ENCODE results near the gene ZSCAN22. TPM values are rescaled to one million over a fixed set of nuclear protein-coding genes. Genes with fewer than 3 reads are reported as not detected.

The ZSCAN22 gene
- total RNA-seq, 1 experiment from 2014 or later = 3.2 TPM

- TF ChIP-seq FOXK1 (CRISPR knock-in tag; IDR thresholded peaks at IDR 0.05) (peak; percentile 89), MLX (CRISPR knock-in tag; IDR thresholded peaks at IDR 0.05) (0 out of 2 replicates have a peak, but pooled peaks have one; percentile 68), FOXP1 (CRISPR knock-in tag; IDR thresholded peaks at IDR 0.05; ENCODE audit: borderline replicate concordance) (peak; percentile 87), SMAD3 (CRISPR knock-in tag; IDR thresholded peaks at IDR 0.05; ENCODE audit: borderline replicate concordance) (no peak), ZNF416 (CRISPR knock-in tag; IDR thresholded peaks at IDR 0.05) (peak; percentile 72; the same call in 1 of the 2 replicates), MAX (CRISPR knock-in tag; IDR thresholded peaks at IDR 0.05) (peak; percentile 89), USF2 (CRISPR knock-in tag; IDR thresholded peaks at IDR 0.05) (peak; percentile 68), PRRX2 (CRISPR knock-in tag; IDR thresholded peaks at IDR 0.05) (no peak), TEAD1 (CRISPR knock-in tag; IDR thresholded peaks at IDR 0.05) (0 out of 2 replicates have a peak, but pooled peaks have one; percentile 56), TCF7 (CRISPR knock-in tag; IDR thresholded peaks at IDR 0.05; ENCODE audit: low read depth) (peak; percentile 87)
Observed at GRCh38 chr19:58380662-58381459, 54.1 kb downstream of the ZSCAN22 start, which contains the start of gene ZNF837 (continued).

GRCh38 chr19:58381460-58382212 is 54.8 kb downstream of the ZSCAN22 start:
- POLR2A ChIA-PET = interaction anchor here (0.7 kb wide), 1 partner anchor 18 kb away, joined by 3 read pairs; no protein-coding TSS in a partner anchor
- no peak for ATAC-seq
- peak overlapping the region; percentile 85 for H3K4me3 Mint-ChIP-seq

GRCh38 chr19:58382997-58383603 is 56.3 kb downstream of the ZSCAN22 start:
- Mint-ChIP-seq H3K9me3 (no peaks in the 10 kb centered on the region), H3K27ac (no peak overlapping the region), H3K4me1 (peaks cover 17% of the 10 kb centered on the region), H3K4me3 (peak overlapping the region; percentile 38; the same call in 1 of the 2 replicates), H3K36me3 (peaks cover 10% of the 10 kb centered on the region), H3K27me3 (ENCODE audit: low read depth) (no peaks in the 10 kb centered on the region)
- no peak for ATAC-seq
- ChIA-PET POLR2A (no interaction called here), CTCF (no interaction called here)
- no peak for DNase-seq (ENCODE audit: low spot score)
- TF ChIP-seq ZNF396 (CRISPR knock-in tag; IDR thresholded peaks at IDR 0.05; ENCODE audit: borderline replicate concordance) (no peak), JAZF1 (CRISPR knock-in tag; IDR thresholded peaks at IDR 0.05) (no peak), SP1 (CRISPR knock-in tag; conservative IDR thresholded peaks at IDR 0.05) (no peak), ZBTB21 (CRISPR knock-in tag; IDR thresholded peaks at IDR 0.05; ENCODE audit: borderline replicate concordance) (no peak), E2F1 (CRISPR knock-in tag; IDR thresholded peaks at IDR 0.05) (no peak), SMAD3 (CRISPR knock-in tag; IDR thresholded peaks at IDR 0.05; ENCODE audit: borderline replicate concordance) (no peak), JUN (CRISPR knock-in tag; IDR thresholded peaks at IDR 0.05) (no peak), NR2C2 (CRISPR knock-in tag; IDR thresholded peaks at IDR 0.05) (no peak), ZNF317 (CRISPR knock-in tag; IDR thresholded peaks at IDR 0.05; ENCODE audit: borderline replicate concordance, low read depth) (no peak), HMGXB4 (CRISPR knock-in tag; IDR thresholded peaks at IDR 0.05) (no peak)

More at GRCh38 chr19:58381460-58382212, 54.8 kb downstream of the ZSCAN22 start:
- CTCF ChIA-PET = interaction anchor here (1.3 kb wide), 1 partner anchor 55 kb away, joined by 4 read pairs; the partner anchor contains the start of gene ZSCAN22
- DNase-seq (ENCODE audit: low spot score) = no peak
- Mint-ChIP-seq H3K9me3 (no peaks in the 10 kb centered on the region), H3K4me1 (peaks cover 13% of the 10 kb centered on the region), H3K36me3 (no peaks in the 10 kb centered on the region), H3K27me3 (ENCODE audit: low read depth) (no peaks in the 10 kb centered on the region), H3K27ac (peak overlapping the region; percentile 45; the same call in 1 of the 2 replicates)
- no peak for TF ChIP-seq SMAD4 (CRISPR knock-in tag; IDR thresholded peaks at IDR 0.05)
- TF ChIP-seq ZNF512 (CRISPR knock-in tag; IDR thresholded peaks at IDR 0.05; ENCODE audit: borderline replicate concordance) = no peak
- no peak for TF ChIP-seq ATF1 (CRISPR knock-in tag; IDR thresholded peaks at IDR 0.05)
